KBM-7 (cell line): ENCODE measurements around the gene ACO2.

Experiments
- DNase-seq: peaks from one replicate; pipeline ENCODE4 v3.0.0-alpha.2; 2015
- in situ Hi-C: fragments of 300-500 bp; cut with MboI; formaldehyde crosslinking; loops from 2 replicates; pipeline ENCODE4 v1.14.3; 2020; ENCODE audit warnings: low sequenced_read_pairs, low pct_unique_long_range_greater_than_20kb, mixed read lengths

The ACO2 gene

GRCh38 chr22:41532908-41533825 is 64.2 kb downstream of the ACO2 start:
- DNase-seq, result peak; percentile 58
- in situ Hi-C loops, result loop anchor here (10.0 kb wide), 1 partner anchor 62 kb away; no protein-coding TSS in a partner anchor

GRCh38 chr22:41534219-41534618 is 65.3 kb downstream of the ACO2 start:
- no peak for DNase-seq
- in situ Hi-C loops, result loop anchor here (10.0 kb wide), 1 partner anchor 61 kb away; no protein-coding TSS in a partner anchor

- in situ Hi-C loops, result loop anchor here (10.0 kb wide), 1 partner anchor 60 kb away; no protein-coding TSS in a partner anchor
- no peak for DNase-seq
Measured at GRCh38 chr22:41535244-41535643, 66.3 kb downstream of the ACO2 start.

DNA sequence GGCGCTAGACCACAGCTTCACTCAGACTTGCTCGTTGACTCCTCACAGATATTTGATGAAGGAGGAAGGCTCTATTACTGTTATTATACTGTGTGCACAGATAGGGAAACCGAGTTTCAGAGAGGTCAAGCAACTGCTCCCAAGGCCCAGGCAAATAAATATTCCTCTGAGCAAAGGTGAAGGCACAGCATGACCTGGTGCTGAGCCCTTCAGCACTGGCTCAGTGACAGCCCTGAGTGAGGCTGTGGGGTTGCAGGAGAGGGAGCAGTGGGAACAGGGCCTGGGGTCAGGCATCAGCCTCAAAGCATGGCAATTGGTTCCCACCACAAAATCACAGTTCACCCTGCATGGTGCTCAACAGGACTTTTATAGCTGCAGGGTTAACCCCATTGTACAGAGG is 68.3 kb downstream of the ACO2 start:
- in situ Hi-C loops, result loop anchor here (10.0 kb wide), 1 partner anchor 58 kb away; no protein-coding TSS in a partner anchor

DNA sequence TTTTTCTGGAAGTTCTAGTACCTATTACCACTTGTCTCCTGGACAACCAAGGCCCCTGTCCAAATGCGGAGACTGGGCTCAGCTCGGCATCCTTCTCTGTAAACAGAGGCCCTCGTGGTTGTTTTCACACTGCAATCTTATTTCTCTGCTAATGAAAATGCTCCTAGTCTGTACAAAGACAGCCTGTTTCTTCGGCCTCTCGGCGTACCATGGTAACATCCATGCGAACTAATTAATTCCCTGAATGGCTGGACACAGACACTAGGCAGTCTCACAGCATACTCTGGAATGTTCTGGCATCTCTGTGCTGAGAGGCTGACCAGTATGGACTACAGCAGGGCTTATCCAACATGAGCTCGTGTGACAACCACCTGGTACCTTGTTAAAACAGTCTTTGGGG is 69.7 kb downstream of the ACO2 start:
- DNase-seq, result no peak
- in situ Hi-C loops, result loop anchor here (10.0 kb wide), 1 partner anchor 56 kb away; no protein-coding TSS in a partner anchor

More for the DNA sequence above, 68.3 kb downstream of the ACO2 start:
- no peak for DNase-seq

GRCh38 chr22:41539146-41540005 is 70.5 kb downstream of the ACO2 start:
- no peak for DNase-seq
- in situ Hi-C loops, result loop anchor here (10.0 kb wide), 1 partner anchor 55 kb away; no protein-coding TSS in a partner anchor

DNA sequence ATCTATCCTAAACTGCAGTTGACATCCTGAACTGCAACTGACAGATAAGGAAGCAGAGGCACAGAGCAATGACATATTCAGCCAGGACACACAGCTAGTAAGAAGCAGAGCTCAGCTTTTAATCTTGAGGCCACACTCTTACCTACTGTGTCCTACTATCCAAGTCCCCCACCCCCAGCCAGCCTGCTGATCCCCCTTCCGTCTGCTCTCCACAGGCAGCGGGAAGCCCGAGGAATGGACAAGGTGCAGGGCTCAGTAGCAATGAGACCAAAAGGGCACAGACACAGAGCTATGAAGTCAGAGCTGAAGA is 71.0 kb downstream of the ACO2 start:
- DNase-seq, result no peak
- in situ Hi-C loops, result no loop called here

DNA sequence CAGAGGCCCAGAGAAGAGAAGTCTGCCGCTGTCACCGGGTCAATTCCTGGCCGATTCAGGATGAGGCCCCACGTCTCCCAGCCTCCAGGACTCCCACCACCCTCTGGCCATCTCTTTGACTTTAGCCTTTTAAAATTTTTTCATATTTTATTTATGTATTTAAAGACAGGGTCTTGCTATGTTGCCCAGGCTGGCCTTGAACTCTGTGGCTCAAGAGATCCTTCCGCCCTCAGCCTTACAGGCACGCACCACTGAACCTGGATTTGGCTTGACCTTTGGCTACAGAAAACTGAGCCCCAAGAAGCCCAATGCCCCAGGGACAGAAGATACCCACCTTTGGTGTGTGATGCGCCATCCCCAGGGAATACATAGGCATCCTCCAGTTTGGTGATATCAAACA is 71.4 kb downstream of the ACO2 start:
- in situ Hi-C loops, result no loop called here
- DNase-seq, result no peak

DNA sequence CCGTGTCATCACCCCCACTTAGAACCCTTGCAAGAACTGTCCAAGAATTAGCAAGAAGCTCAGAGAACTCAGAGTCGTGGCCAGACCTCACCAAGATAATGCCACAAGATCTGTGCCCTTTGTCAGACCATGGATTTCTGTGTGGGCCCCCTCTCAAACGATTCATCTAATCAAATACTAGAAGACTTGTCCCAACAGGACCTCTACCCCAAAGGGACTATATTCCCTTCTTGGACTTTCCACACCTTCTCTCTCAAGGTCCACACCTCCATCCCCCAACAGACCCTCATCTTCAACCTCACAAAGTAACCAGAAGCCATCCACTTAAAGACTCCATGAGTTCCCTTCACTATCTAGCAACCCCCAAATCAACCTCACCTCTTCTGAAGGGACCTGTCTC is 72.6 kb downstream of the ACO2 start:
- in situ Hi-C loops, result no loop called here
- no peak for DNase-seq

DNA sequence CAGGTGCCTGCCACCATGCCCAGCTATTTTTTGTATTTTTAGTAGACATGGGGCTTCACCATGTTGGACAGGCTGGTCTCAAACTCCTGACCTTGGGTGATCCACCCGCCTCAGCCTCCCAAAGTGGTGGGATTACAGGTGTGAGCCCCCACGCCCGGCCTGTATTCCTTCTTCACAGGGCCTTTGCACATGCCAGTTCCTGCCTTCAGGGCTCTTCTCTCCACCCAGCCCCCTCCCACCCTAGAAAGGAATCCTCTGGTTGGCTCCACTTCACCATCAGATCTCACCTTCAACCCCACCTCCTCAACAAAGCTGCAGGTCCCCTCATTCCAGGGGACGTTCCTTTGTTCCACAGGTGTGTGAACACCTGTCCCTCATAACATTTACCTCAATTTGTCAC is 73.3 kb downstream of the ACO2 start:
- in situ Hi-C loops, result no loop called here
- no peak for DNase-seq

DNA sequence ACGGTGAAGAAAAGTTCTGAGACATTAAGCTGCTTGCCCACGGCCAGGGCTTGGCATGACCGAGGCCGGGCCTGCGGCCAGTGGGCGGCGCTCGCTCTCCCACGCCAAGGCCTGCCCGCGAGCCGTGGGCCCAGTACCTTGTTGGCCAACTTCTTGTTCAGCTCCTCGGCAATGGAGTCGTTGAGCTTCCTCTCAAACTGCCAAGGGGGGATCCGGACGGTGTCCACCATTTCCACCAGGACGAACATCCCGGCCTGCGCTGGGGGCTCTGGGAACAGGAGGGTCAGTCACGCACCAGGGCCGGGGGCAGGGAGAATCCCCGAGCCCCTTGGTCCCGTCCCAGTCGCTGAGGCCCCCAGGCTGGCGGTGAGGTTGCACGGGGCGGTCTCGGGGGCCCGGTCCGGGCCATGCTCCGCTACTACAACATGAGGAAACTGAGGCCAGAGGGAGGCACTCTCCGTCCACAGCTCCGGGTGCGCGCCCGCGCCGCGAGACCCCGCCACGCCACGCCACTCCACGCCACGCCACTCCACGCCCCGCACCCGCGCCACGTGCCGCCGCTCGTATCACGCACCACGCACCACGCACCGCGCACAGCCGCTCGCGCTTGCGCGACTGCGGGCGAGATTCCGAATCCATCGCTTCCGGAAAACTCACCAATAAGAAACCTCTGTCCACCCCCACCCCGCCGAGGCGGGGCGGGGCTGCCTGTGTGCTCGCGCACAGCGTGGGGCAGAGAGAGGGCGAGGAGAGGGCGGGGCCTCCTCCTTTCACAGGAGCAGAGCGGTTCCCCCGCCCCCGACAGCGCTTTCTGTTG is 75.1 kb downstream of the ACO2 start, which contains the start of gene POLR3H:
Gene POLR3H (minus strand): TSS at position 617 of the 817 bp plus-strand sequence. CDS start 369 bp downstream, at position 248.
- DNase-seq, result peak; percentile 99
- in situ Hi-C loops, result no loop called here

DNA sequence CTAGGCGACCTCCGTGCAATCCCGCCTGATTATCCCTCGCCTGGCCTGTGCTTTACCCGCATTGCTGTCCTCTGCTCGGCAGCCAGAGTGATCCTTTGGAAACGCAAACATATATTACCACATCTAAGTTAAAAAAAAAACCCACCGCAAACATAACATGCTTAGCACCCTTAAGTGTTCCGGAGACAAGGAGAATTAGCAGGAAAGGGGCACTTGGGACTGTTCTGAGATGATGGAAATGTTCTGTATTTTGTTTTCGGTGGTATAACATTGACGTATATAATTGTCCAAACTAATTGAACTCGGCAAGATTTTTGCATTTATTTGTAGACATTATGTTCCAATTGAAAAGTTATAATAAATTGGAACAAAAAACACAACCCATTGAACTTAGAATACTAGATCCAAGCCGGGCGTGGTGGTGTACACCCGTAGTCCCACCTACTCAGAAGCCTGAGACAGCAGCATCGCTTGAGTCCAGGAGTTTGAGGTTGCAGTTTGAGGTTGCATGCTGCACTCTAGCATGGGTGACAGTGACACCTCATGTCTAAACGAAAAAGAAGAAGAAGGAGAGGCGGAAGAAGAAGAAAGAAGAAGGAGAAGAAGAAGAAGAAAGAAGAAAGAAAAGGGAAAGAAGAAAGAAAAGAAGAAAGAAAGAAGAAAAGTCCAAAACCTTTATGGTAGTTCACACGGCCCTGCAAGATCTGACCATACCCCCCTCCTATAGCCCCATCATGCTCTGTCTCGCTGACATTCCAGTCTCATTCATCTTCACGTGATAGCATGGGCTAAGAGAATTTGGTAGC is 76.0 kb downstream of the ACO2 start:
- in situ Hi-C loops, result no loop called here

DNA sequence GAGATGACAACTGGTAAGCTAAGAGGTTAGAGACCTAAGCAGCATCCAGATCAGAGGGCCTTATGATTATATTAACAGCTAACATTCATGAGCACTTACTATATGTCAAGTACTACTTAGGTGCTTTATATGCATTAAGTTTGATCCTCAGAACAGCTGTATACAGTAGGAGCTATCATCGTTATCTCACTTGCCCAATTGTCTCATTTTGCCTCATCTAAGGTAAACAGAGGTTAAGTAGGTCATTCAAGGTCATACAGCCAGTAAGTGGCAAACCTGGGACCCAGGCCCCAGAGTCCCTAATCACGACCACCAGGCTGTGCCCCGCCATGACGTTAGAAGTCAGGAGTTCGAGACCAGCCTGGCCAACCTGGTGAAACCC is 79.9 kb downstream of the ACO2 start:
- DNase-seq, result no peak
- in situ Hi-C loops, result no loop called here

More for the DNA sequence above, 76.0 kb downstream of the ACO2 start:
- no peak for DNase-seq

GRCh38 chr22:41550952-41551491 is 82.1 kb downstream of the ACO2 start:
- in situ Hi-C loops, result no loop called here

DNA sequence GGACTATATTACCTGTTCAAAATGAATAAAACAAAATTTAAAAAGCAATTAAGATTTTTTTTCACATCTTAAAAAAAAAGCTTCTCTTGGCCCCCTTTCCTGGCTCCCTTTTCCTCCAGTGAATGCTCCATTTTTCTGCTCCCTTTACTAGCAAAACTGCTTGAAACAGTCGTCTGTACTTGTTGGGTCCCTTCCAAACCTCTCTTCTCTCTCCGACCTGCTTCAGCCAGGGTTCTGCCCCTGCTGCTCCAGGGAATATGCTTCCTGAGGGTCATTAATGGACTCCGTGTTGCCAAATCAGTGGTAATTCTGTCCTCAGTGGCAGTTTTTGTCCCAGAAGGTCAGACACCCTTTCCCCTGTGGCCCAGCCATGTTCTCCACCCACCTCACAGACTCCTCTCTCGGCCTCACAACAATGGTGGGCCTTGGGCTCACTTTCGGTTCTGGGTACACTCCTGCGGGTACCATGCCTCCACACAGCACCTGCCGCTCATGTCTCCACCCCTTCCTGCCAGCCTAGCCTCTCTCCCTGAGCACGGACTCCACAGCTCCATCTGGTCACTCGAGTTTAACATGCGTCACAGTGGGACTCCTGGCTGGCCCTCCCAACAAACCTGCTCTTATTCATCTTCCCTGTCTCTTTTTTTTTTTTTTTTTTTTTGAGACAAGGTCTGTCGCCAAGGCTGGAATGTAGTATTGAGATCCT is 83.1 kb downstream of the ACO2 start:
- DNase-seq, result no peak
- in situ Hi-C loops, result no loop called here

More at GRCh38 chr22:41550952-41551491, 82.1 kb downstream of the ACO2 start:
- no peak for DNase-seq

GRCh38 chr22:41555325-41555982 is 86.5 kb downstream of the ACO2 start:
- in situ Hi-C loops, result no loop called here
- DNase-seq, result no peak

DNA sequence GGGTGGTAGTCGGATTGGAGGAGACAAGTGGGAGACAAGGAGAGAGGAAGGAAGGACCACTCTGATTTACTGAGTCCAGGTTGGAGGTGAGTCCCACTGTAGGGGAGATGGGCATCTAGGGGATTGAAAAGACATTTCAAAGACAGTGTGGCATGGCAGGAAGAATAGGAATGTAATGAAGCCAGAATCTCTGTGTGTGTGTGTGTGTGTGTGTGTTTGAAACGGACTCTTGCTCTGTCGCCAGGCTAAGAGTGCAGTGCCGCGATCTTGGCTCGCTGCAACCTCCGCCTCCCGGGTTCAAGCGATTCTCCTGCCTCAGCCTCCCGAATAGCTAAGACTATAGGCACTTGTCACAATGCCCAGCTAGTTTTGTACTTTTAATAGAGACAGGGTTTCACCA is 87.6 kb downstream of the ACO2 start:
- DNase-seq, result no peak
- in situ Hi-C loops, result no loop called here
